ENCODE data around the gene TBRG4.

- TF ChIP-seq YY1 (IDR thresholded peaks at IDR 0.05; ENCODE audit: insufficient read depth, insufficient read length), result no peak
- no peak for TF ChIP-seq SUZ12 (IDR thresholded peaks at IDR 0.05; ENCODE audit: extremely low read depth, insufficient read depth, insufficient read length)
Measured at GRCh38 chr7:45114926-45115325, 3.4 kb upstream of the TBRG4 start.
